Bone marrow (tissue), 2 donors: Measurements from ENCODE around the gene B4GALNT2.

ENCODE experiments used
- DNase-seq, 2 donors: peaks; one replicate each; lab custom pipeline; 2025; lab: John Stamatoyannopoulos, UW

The B4GALNT2 gene

GRCh38 chr17:49210158-49211029, 77.8 kb downstream of the B4GALNT2 start, which contains the start of the genes ABI3 and GNGT2:
TSS of gene ABI3 (plus strand) at chr17:49210707. CDS start at chr17:49210725, 18 bp downstream.
TSS of gene GNGT2 (minus strand) at chr17:49210574. CDS start at chr17:49207422, 3,152 bp downstream.
- peak in 1 of 2 donors; percentile 6 for DNase-seq

GRCh38 chr17:49213399-49213798, 80.8 kb downstream of the B4GALNT2 start:
- no peak for DNase-seq

- DNase-seq, result no peak
Observed at GRCh38 chr17:49213847-49214246, 81.3 kb downstream of the B4GALNT2 start.

- no peak for DNase-seq
Observed at GRCh38 chr17:49214676-49215360, 82.2 kb downstream of the B4GALNT2 start.

GRCh38 chr17:49216482-49216881, 83.9 kb downstream of the B4GALNT2 start:
- no peak for DNase-seq

- no peak for DNase-seq
Observed at GRCh38 chr17:49216953-49217650, 84.5 kb downstream of the B4GALNT2 start.

- DNase-seq, result peak; percentile 28 to 88
Observed at GRCh38 chr17:49217651-49218413, 85.3 kb downstream of the B4GALNT2 start.

GRCh38 chr17:49218941-49219913, 86.7 kb downstream of the B4GALNT2 start:
- peak; percentile 27 to 46 for DNase-seq

- no peak for DNase-seq
Observed at GRCh38 chr17:49219987-49220386, 87.4 kb downstream of the B4GALNT2 start.

GRCh38 chr17:49223168-49223516, 90.6 kb downstream of the B4GALNT2 start:
- DNase-seq, result no peak

GRCh38 chr17:49223517-49224197, 91.1 kb downstream of the B4GALNT2 start:
- DNase-seq, result peak in 1 of 2 donors; percentile 35

- DNase-seq, result no peak
Observed at GRCh38 chr17:49224198-49224996, 91.8 kb downstream of the B4GALNT2 start.

- DNase-seq, result no peak
Observed at GRCh38 chr17:49224997-49225337, 92.4 kb downstream of the B4GALNT2 start.

GRCh38 chr17:49225554-49226236, 93.1 kb downstream of the B4GALNT2 start:
- no peak for DNase-seq
